NCI-H82 treated with DMSO at 0.1 percent for 48 hours (cell line): ENCODE results near the gene PIAS1.
A peak's percentile ranks its signal among the peaks of the same experiment; 100 is the strongest.
"Not testable (repeated sequence)": the region's sequence is repeated elsewhere in the genome, so short reads cannot be mapped to it uniquely, and the experiment has no call there.

Experiments used
- DNase-seq: peaks from one replicate; lab custom pipeline; 2025; ENCODE audit not compliant: unreplicated experiment; lab: John Stamatoyannopoulos, UW

The PIAS1 gene

GRCh38 chr15:68201153-68201878, 147.2 kb downstream of the PIAS1 start:
- DNase-seq = no peak

GRCh38 chr15:68201879-68202261, 147.8 kb downstream of the PIAS1 start:
- DNase-seq = peak; percentile 86

DNA sequence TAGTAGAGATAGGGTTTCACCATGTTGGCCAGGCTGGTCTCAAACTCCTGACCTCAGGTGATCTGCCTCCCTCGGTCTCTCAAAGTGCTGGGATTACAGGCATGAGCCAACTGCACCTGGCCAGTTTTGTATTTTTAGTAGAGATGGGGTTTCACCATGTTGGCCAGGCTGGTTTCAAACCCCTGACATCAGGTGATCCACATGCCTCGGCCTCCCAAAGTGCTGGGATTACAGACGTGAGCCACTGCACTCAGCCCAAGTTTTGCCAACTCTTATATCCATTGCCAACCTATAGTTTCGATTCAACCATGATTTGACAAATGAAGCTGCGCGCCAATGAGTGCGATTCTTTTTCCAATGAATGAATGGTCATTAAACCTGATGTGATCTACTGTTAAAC, 148.9 kb downstream of the PIAS1 start:
- DNase-seq = not testable (repeated sequence)

GRCh38 chr15:68203486-68203885, 149.4 kb downstream of the PIAS1 start:
- no peak for DNase-seq

DNA sequence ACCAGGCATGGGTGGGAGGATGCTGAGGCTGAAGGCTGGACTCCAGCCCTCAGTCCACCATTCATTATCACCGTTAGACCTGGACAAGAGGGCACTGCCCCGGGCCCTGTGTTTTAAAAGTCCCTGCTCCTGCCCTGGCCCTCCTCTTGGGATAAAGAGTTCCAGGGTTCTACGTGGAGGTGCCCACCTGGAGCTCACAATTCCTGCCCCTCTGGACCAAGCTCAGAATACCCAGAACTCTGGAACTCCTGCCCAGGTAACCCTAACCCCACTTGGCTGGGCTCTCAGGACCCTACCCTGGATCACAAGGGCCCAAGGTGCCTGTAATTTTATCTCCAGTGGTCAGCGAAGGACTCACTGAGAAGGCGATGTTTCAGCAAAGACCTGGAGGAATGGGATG, 149.8 kb downstream of the PIAS1 start:
- no peak for DNase-seq

DNA sequence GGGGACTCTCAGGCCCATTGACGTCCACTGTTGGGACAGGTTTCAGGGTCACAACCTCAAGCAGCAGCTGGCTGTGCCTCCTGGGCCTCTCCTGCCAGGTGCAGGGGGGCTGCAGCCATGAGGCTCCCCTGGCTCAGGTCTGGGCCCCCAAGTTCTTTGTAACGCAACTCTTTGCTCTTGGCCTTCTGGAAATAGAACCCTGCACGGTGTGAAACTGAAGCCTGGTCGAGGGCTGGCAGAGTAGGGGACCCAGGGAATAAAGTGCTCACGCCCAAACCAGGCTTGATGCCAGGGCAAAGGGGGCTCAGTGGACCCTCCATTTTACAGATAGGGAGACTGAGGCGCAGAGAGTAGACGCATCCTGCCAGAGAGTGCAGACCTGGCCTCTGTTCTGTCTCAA, 150.2 kb downstream of the PIAS1 start:
- DNase-seq = no peak

GRCh38 chr15:68204776-68205557, 150.9 kb downstream of the PIAS1 start, which contains the start of gene CALML4:
TSS of gene CALML4 (minus strand) at chr15:68205332. CDS start at chr15:68205247, 85 bp downstream.
- no peak for DNase-seq

DNA sequence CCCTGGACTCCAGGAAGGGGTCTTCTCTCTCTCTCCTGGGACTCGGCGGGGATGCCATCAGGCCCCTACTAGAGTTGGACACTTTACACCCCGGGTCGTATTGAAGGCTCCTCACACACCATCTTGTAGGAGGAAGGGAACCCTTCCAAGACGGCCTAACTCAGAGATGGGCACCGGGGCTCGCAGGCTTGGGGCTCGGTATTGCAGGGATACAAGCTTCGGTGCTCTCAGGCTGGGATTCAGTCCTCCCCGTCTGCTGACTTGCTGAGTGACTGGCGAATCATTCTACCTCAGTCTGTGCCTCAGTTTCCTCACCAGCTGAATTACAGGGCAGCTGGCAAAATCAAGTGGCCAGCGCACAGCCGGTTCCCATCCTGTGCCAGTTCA, 151.4 kb downstream of the PIAS1 start:
- DNase-seq = no peak

DNA sequence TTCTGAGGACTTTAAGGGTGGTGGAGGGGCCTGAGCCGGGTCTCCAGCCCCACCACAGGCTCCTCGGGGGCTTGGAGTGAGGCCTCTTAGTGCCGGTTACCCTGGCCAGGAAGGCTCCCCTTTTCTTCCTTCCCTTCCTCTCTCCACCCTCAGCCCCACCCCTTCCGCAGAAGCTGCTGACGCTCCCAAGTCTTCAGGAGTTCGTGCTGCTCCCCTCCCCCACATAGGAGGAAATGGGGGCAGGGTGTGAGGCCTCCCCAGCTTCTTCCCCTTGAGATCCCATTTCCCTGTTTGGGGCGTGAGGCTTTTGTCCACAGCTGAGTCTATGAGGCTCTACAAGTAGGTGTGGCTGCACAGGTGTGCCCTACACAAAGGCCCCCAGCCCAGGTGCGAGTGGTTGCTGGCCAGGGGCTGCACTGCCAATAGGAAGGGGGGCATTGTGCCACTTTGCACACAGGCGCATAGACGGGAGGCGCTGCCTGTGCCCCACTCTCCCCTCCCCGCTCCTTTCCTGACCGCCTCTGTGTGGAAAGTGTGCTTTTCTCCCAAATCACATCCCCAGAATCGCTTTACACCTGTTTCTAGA, 151.9 kb downstream of the PIAS1 start:
- no peak for DNase-seq

GRCh38 chr15:68206711-68207151, 152.6 kb downstream of the PIAS1 start:
- no peak for DNase-seq

GRCh38 chr15:68207176-68207935, 153.2 kb downstream of the PIAS1 start:
- no peak for DNase-seq

DNA sequence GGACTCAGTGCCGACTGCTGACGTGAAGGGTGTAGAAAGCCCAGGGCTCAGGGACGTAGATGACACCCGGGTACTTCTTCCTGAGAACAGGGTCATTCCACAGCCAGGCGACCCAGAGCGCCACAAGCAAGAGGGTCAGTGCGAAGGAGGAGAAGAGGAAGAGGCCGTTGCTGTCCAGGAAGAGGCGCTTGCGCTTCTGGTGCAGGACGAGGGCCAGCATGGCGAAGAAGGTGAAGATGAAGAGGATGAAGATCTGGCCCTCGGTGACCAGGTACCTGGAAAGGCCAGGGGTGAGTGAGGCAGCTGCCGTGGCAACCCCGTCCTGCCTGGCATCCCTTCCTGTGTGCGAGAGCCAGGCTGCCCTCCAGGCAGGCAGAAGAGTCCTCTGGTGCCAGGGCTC, 154.0 kb downstream of the PIAS1 start:
- no peak for DNase-seq

DNA sequence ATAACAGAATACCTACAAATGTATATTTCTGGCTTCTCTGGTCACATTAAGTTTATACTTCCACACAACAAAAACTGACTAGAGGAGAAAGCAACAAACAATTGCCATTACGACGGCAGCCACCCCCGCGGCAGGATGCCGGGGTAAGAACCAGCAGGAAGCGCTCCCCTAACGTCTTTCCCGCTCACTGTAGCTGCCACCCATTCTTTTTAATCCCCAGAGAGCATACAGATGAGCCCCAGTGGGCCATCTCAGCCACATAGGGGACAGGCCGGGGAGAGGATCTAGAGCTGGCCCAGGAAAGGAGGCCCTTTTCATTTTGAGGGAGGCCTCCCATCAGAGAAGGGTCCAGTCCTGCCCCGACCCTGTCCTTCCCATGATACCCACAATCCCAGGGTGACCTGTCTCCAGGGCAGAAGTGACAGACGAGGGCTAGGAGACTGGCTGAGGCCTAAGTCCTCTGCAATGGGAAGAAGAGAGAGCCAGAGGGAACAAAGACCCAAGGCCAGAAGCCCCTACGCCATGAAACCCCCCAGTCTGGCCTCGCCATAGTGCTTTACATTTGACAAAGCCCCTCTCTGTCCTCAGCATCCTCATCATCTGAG, 154.6 kb downstream of the PIAS1 start:
- no peak for DNase-seq

DNA sequence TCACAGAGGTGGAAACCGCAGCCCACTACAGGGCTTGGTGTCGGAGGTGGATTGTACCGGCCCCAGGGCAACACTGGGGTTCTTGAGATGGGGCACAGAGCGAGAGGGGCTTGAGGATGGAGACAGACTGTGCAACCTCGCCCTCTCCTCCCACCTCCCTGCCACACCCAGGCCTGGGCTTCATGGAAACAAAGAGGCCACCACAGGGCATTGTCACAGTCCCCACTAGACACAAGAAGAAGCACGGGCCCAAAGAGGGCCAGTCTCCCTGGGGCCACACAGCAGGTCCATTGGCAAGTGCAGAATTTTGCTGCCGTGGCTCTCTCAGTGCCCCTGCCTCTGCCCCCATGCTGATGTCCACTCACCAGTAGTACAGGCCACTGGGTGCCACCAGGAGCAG, 155.2 kb downstream of the PIAS1 start:
- no peak for DNase-seq

GRCh38 chr15:68209735-68210408, 155.8 kb downstream of the PIAS1 start:
- DNase-seq = no peak

DNA sequence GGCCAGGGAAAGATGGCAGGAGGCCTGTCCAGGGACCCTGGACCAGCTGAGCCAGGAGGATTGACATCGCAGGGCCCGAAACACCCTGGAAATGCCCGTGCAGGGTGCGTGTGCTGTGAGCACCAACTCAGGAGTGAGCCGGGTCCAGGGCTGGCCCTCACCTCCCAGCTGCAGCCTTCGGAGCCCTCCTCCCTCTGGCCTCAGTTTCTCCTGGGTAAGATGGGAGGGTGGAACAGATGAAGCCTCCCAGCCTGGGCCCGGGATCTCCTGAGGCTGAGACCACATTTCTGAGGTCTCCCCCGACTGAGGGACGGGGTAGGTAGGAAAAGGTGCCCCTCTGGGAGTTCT, 156.3 kb downstream of the PIAS1 start:
- no peak for DNase-seq

GRCh38 chr15:68210821-68211655, 156.9 kb downstream of the PIAS1 start:
- DNase-seq = peak; percentile 24

GRCh38 chr15:68211656-68212320, 157.7 kb downstream of the PIAS1 start:
- no peak for DNase-seq

DNA sequence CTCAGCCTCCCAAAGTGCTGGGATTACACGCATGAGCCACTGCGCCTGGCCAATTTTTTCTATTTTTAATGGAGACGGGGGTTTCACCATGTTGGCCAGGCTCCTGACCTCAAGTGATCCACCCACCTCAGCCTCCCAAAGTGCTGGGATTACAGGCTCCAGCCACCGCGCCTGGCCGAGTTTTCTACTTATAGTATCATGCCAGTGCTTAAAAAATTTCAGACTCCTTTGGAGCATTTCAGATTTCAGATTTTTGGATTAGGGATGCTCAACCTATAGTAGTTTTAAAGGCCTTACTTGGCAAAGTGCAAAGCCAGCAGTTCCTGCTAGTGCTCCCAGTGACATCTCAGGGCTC, 159.4 kb downstream of the PIAS1 start:
- DNase-seq = not testable (repeated sequence)
